ENCODE data around the gene ALDH18A1.

ALDH18A1 gene

GRCh38 chr10:95588025-95588424 is 68.5 kb downstream of the ALDH18A1 start:
- TF ChIP-seq CTCF (IDR thresholded peaks at IDR 0.05; ENCODE audit: insufficient read depth, low read length) (no peak), SPI1 (IDR thresholded peaks at IDR 0.05; ENCODE audit: borderline replicate concordance, low read depth) (no peak)
- Histone ChIP-seq H3K27ac (replicated peaks) (no peak overlapping the region), H3K4me3 (replicated peaks; ENCODE audit: insufficient read depth, low read length) (no peak overlapping the region), H3K27me3 (ENCODE audit: insufficient read depth, poor library complexity, severe bottlenecking) (peaks cover 6% of the 10 kb centered on the region)
- no peak for DNase-seq (ENCODE audit: low read depth in 1 of 2, low spot score in 1 of 2)

GRCh38 chr10:95579835-95580535 is 76.5 kb downstream of the ALDH18A1 start:
- no peak overlapping the region for H3K4me3 ChIP-seq (replicated peaks; ENCODE audit: insufficient read depth, low read length)
- DNase-seq (ENCODE audit: low read depth in 1 of 2, low spot score in 1 of 2) = no peak
- no peaks in the 10 kb centered on the region for H3K27me3 ChIP-seq (ENCODE audit: insufficient read depth, poor library complexity, severe bottlenecking)
- TF ChIP-seq POLR2AphosphoS5 (IDR thresholded peaks at IDR 0.05; ENCODE audit: low read depth) = no peak
- TF ChIP-seq REST (IDR thresholded peaks at IDR 0.05; ENCODE audit: insufficient replicate concordance, low read depth) = no peak
- no peak for TF ChIP-seq CTCF (IDR thresholded peaks at IDR 0.05; ENCODE audit: insufficient read depth, low read length)
- no peak for TF ChIP-seq GABPA (IDR thresholded peaks at IDR 0.05; ENCODE audit: low read depth)
- no peak for TF ChIP-seq SPI1 (IDR thresholded peaks at IDR 0.05; ENCODE audit: borderline replicate concordance, low read depth)
- H3K27ac ChIP-seq (replicated peaks) = no peak overlapping the region

GRCh38 chr10:95579292-95579691 is 77.2 kb downstream of the ALDH18A1 start:
- Histone ChIP-seq H3K27me3 (ENCODE audit: insufficient read depth, poor library complexity, severe bottlenecking) (no peaks in the 10 kb centered on the region), H3K4me3 (replicated peaks; ENCODE audit: insufficient read depth, low read length) (no peak overlapping the region), H3K27ac (replicated peaks) (no peak overlapping the region)
- no peak for DNase-seq (ENCODE audit: low read depth in 1 of 2, low spot score in 1 of 2)
- TF ChIP-seq SPI1 (IDR thresholded peaks at IDR 0.05; ENCODE audit: borderline replicate concordance, low read depth) = no peak
- no peak for TF ChIP-seq CTCF (IDR thresholded peaks at IDR 0.05; ENCODE audit: insufficient read depth, low read length)
- no peak for TF ChIP-seq REST (IDR thresholded peaks at IDR 0.05; ENCODE audit: insufficient replicate concordance, low read depth)
- TF ChIP-seq GABPA (IDR thresholded peaks at IDR 0.05; ENCODE audit: low read depth) = no peak
- TF ChIP-seq POLR2AphosphoS5 (IDR thresholded peaks at IDR 0.05; ENCODE audit: low read depth) = no peak

GRCh38 chr10:95578619-95579018 is 77.9 kb downstream of the ALDH18A1 start:
- H3K4me3 ChIP-seq (replicated peaks; ENCODE audit: insufficient read depth, low read length) = no peak overlapping the region
- no peak for DNase-seq (ENCODE audit: low read depth in 1 of 2, low spot score in 1 of 2)
- H3K27ac ChIP-seq (replicated peaks) = no peak overlapping the region
- H3K27me3 ChIP-seq (ENCODE audit: insufficient read depth, poor library complexity, severe bottlenecking) = peaks cover 2% of the 10 kb centered on the region
- no peak for TF ChIP-seq REST (IDR thresholded peaks at IDR 0.05; ENCODE audit: insufficient replicate concordance, low read depth)
- no peak for TF ChIP-seq CTCF (IDR thresholded peaks at IDR 0.05; ENCODE audit: insufficient read depth, low read length)
- TF ChIP-seq GABPA (IDR thresholded peaks at IDR 0.05; ENCODE audit: low read depth) = no peak
- no peak for TF ChIP-seq POLR2AphosphoS5 (IDR thresholded peaks at IDR 0.05; ENCODE audit: low read depth)
- no peak for TF ChIP-seq SPI1 (IDR thresholded peaks at IDR 0.05; ENCODE audit: borderline replicate concordance, low read depth)

All from HL-60 (cell line).